ENCODE measurements around the gene SSBP4. TPM values are rescaled to one million over a fixed set of nuclear protein-coding genes. Genes with fewer than 3 reads are reported as not detected.

SSBP4 gene
- total and polyA plus RNA-seq, 2 donors (not counting 1 experiment from before 2014, with no cell fraction given): 12.8 to 58.6 TPM

DNA sequence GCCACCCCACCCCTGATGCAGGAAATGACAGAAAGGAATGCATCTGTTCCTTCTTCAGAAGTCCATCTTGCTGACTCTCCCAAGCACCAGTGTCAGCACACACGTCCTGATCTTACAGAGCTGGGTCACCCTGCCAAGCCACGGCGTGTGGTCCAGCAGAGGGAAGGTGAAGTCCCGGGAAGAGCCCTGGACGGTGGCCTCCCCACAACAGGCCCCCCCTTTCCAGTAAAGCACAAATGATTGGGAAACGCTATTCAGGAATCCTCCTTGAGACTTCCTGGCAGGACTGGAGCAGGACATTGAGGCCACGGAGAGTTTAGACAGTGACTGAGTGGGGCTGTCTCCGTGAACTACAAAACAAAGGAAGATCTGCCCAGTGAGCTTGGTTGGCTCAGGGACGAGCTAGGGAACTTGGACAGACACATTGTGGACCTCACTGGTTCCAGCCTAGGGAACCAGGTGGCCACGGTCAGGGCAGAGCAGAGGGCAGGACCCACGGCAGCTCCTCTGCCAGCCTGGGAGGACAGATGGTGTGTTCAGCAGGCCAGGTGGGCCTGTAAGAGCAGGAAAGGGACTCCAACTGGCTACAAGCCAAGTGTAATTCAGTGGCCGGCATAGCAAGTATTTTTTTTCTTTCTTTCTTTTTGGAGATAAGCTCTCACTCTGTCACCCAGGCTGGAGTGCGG lies 61.0 kb downstream of the SSBP4 start:
- Histone ChIP-seq H2AFZ (ENCODE audit: low read length) (no peak overlapping the region), H3K9ac (ENCODE audit: insufficient read depth, low read length) (peak overlapping the region; percentile 17), H3K4me1 (ENCODE audit: control insufficient read depth, extremely low read depth, insufficient read depth, low read length) (peaks cover 17% of the 10 kb centered on the region), H3K27me3 (ENCODE audit: control insufficient read depth, insufficient read depth, low read length) (no peaks in the 10 kb centered on the region), H3K4me2 (ENCODE audit: extremely low read depth, insufficient read depth, low read length) (peak overlapping the region; percentile 28), H3K79me2 (ENCODE audit: control insufficient read depth, insufficient read depth, low read length) (peaks cover 73% of the 10 kb centered on the region), H3K9me3 (ENCODE audit: control insufficient read depth, insufficient read depth, low read depth, low read length) (no peaks in the 10 kb centered on the region), H3K36me3 (ENCODE audit: control insufficient read depth, insufficient read depth, low read length) (no peaks in the 10 kb centered on the region), H4K20me1 (ENCODE audit: control insufficient read depth, extremely low read depth, insufficient read depth, low read length) (no peaks in the 10 kb centered on the region), H3K27ac (ENCODE audit: insufficient read depth, low read length) (peak overlapping the region; percentile 71), H3K4me3 (replicated peaks in 1 of 4; ENCODE audit: control extremely low read depth in 1 of 4, insufficient read depth in 1 of 4, low read depth in 3 of 4, low read length in 4 of 4) (no peak overlapping the region)
- TF ChIP-seq EZH2 (IDR thresholded peaks at IDR 0.05; ENCODE audit: low read length, missing control alignments): no peak
- TF ChIP-seq, protein P1, sequence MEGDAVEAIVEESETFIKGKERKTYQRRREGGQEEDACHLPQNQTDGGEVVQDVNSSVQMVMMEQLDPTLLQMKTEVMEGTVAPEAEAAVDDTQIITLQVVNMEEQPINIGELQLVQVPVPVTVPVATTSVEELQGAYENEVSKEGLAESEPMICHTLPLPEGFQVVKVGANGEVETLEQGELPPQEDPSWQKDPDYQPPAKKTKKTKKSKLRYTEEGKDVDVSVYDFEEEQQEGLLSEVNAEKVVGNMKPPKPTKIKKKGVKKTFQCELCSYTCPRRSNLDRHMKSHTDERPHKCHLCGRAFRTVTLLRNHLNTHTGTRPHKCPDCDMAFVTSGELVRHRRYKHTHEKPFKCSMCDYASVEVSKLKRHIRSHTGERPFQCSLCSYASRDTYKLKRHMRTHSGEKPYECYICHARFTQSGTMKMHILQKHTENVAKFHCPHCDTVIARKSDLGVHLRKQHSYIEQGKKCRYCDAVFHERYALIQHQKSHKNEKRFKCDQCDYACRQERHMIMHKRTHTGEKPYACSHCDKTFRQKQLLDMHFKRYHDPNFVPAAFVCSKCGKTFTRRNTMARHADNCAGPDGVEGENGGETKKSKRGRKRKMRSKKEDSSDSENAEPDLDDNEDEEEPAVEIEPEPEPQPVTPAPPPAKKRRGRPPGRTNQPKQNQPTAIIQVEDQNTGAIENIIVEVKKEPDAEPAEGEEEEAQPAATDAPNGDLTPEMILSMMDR (conservative IDR thresholded peaks at IDR 0.05 in 1 of 2, IDR thresholded peaks at IDR 0.05 in 1 of 2; ENCODE audit: low read depth in 1 of 2, low read length in 2 of 2): no peak
- DNase-seq (ENCODE audit: low read depth in 2 of 2): peak; percentile 62 to 66

DNA sequence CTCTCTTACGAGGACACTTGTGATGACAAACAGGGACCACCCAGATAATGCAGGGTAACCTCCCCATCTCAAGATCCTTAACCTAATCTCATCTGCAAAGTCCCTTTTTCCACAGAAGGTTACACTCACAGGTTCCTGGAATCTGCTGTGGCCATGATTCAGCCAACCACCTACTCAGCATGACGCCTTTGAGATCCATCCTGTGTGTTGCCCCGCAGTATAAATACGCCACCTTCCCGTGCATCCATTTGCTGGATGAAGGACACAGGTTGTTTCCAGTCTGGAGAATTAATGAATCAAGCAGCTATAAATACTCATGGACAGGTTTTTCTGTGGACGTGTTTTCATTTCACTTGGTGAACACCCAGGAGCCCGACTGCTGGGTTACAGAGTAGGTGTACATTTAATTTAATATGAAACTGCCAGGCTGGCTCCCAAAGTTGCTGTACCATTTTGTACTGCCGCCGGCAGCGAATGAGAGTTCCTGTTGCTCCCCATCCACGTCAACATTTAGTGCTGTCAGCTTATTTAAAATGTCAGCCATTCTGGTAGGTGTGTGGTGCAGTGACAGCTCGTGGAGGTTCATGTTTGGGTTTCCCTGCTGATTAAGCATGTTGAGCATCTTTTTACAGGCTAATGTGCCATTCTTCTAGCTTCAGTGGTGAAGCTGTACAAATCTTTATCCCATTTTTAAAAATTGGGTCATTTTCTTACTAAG lies 62.5 kb downstream of the SSBP4 start:
- Histone ChIP-seq H3K36me3 (ENCODE audit: control insufficient read depth, insufficient read depth, low read length) (no peaks in the 10 kb centered on the region), H3K27ac (ENCODE audit: insufficient read depth, low read length) (no peak overlapping the region), H3K9me3 (ENCODE audit: control insufficient read depth, insufficient read depth, low read depth, low read length) (no peaks in the 10 kb centered on the region), H3K4me2 (ENCODE audit: extremely low read depth, insufficient read depth, low read length) (no peak overlapping the region), H3K4me1 (ENCODE audit: control insufficient read depth, extremely low read depth, insufficient read depth, low read length) (peaks cover 22% of the 10 kb centered on the region), H3K27me3 (ENCODE audit: control insufficient read depth, insufficient read depth, low read length) (no peaks in the 10 kb centered on the region), H4K20me1 (ENCODE audit: control insufficient read depth, extremely low read depth, insufficient read depth, low read length) (no peaks in the 10 kb centered on the region), H3K4me3 (replicated peaks in 1 of 4; ENCODE audit: control extremely low read depth in 1 of 4, insufficient read depth in 1 of 4, low read depth in 3 of 4, low read length in 4 of 4) (no peak overlapping the region), H2AFZ (ENCODE audit: low read length) (no peak overlapping the region), H3K9ac (ENCODE audit: insufficient read depth, low read length) (no peak overlapping the region), H3K79me2 (ENCODE audit: control insufficient read depth, insufficient read depth, low read length) (peaks cover 71% of the 10 kb centered on the region)
- DNase-seq (ENCODE audit: low read depth in 2 of 2): peak in 1 of 2 donors; percentile 70
- TF ChIP-seq EZH2 (IDR thresholded peaks at IDR 0.05; ENCODE audit: low read length, missing control alignments): no peak
- TF ChIP-seq, protein P1 (conservative IDR thresholded peaks at IDR 0.05 in 1 of 2, IDR thresholded peaks at IDR 0.05 in 1 of 2; ENCODE audit: low read depth in 1 of 2, low read length in 2 of 2): no peak

DNA sequence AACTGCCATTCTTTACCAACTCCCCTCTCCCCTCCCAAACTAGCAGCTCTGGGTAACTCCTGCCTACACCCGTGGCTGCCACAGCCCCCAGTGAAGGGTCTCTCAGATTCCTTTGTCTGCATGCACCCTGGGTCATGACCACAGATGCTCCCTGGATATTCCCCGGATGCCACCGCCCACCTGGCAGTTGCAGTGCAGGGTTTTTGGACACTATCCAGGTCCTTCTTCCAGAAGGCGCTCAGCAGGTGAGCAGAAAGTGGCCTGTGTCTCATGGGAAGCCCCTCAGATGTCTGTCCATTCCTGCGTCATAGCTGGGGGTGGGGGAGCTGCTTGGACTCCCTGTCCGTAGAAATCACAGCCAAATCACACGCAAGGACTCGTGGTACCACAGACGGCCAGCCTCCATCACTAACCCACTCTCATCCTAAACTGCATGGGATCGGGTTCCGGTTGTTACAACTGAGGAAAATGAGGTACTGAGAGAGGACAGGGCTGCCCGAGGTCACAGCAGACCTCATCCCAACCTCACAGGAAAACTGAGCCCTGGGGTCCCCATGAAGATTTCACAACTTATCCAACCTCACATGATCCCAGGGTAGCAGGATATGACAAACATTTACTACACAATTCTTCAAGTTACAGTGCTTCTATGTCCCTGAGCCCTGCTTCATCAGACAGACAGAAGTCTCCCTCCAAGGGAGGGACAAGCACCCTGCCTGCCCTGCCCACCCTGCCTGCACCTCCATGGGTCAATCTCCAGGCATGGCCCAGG lies 64.1 kb downstream of the SSBP4 start:
- DNase-seq (ENCODE audit: low read depth in 2 of 2): no peak
- Histone ChIP-seq H2AFZ (ENCODE audit: low read length) (no peak overlapping the region), H3K4me3 (replicated peaks in 1 of 4; ENCODE audit: control extremely low read depth in 1 of 4, insufficient read depth in 1 of 4, low read depth in 3 of 4, low read length in 4 of 4) (no peak overlapping the region), H3K36me3 (ENCODE audit: control insufficient read depth, insufficient read depth, low read length) (no peaks in the 10 kb centered on the region), H3K27me3 (ENCODE audit: control insufficient read depth, insufficient read depth, low read length) (no peaks in the 10 kb centered on the region), H3K27ac (ENCODE audit: insufficient read depth, low read length) (no peak overlapping the region), H3K9me3 (ENCODE audit: control insufficient read depth, insufficient read depth, low read depth, low read length) (no peaks in the 10 kb centered on the region), H3K4me2 (ENCODE audit: extremely low read depth, insufficient read depth, low read length) (no peak overlapping the region), H3K79me2 (ENCODE audit: control insufficient read depth, insufficient read depth, low read length) (peaks cover 75% of the 10 kb centered on the region), H4K20me1 (ENCODE audit: control insufficient read depth, extremely low read depth, insufficient read depth, low read length) (no peaks in the 10 kb centered on the region), H3K9ac (ENCODE audit: insufficient read depth, low read length) (no peak overlapping the region), H3K4me1 (ENCODE audit: control insufficient read depth, extremely low read depth, insufficient read depth, low read length) (peaks cover 22% of the 10 kb centered on the region)
- no peak for TF ChIP-seq EZH2 (IDR thresholded peaks at IDR 0.05; ENCODE audit: low read length, missing control alignments)
- TF ChIP-seq, protein P1 (conservative IDR thresholded peaks at IDR 0.05 in 1 of 2, IDR thresholded peaks at IDR 0.05 in 1 of 2; ENCODE audit: low read depth in 1 of 2, low read length in 2 of 2): no peak
